ENCODE measurements around the gene BBS9.

Gene BBS9

DNA sequence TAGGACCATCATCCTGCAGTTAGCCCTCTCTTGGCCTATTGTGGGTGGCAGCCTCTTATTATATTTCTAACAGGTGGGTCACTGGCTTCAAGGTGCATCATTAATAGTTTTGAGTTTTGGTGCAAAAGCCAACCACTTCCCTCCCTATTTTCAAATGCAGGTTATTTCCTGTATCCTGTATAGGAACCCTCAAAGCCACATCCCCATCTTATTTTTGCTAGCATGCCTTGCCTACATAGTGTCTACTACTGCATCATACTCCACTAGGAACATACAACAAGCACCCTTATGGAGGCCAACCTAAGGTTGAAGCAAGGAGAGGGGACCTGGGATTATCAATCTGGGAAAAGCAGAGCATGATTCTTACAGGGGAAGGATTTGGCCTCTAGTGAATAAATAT lies 264.4 kb downstream of the BBS9 start:
- Histone ChIP-seq H3K79me2 (ENCODE audit: insufficient read depth, low read length) (no peaks in the 10 kb centered on the region), H2AFZ (ENCODE audit: low read depth, low read length, severe bottlenecking) (no peak overlapping the region), H3K4me2 (ENCODE audit: low read depth, low read length, poor library complexity, severe bottlenecking) (no peak overlapping the region), H3K9me3 (ENCODE audit: insufficient read depth, low read length) (no peaks in the 10 kb centered on the region), H3K36me3 (ENCODE audit: low read length) (no peaks in the 10 kb centered on the region), H3K4me3 (ENCODE audit: insufficient read depth, low read length, poor library complexity, severe bottlenecking) (no peak overlapping the region), H4K20me1 (ENCODE audit: low read depth, low read length) (no peaks in the 10 kb centered on the region), H3K9ac (ENCODE audit: low read length) (no peak overlapping the region), H3K9me2 (replicated peaks; ENCODE audit: insufficient read depth, low read length) (no peaks in the 10 kb centered on the region), H3K27me3 (ENCODE audit: low read length) (no peaks in the 10 kb centered on the region), H3F3A (ENCODE audit: insufficient read depth) (no peaks in the 10 kb centered on the region), H3K27ac (ENCODE audit: low read depth, low read length) (no peak overlapping the region)
- TF ChIP-seq EZH2phosphoT487 (conservative IDR thresholded peaks at IDR 0.05; ENCODE audit: low read length) (no peak), CTCF (IDR thresholded peaks at IDR 0.05; ENCODE audit: insufficient read depth, low read length, poor library complexity, severe bottlenecking) (no peak)

- no peaks in the 10 kb centered on the region for H3K9me2 ChIP-seq (replicated peaks; ENCODE audit: insufficient read depth, low read length)
- H3F3A ChIP-seq (ENCODE audit: insufficient read depth) = no peaks in the 10 kb centered on the region
- TF ChIP-seq EZH2phosphoT487 (conservative IDR thresholded peaks at IDR 0.05; ENCODE audit: low read length) (no peak), CTCF (IDR thresholded peaks at IDR 0.05; ENCODE audit: insufficient read depth, low read length, poor library complexity, severe bottlenecking) (no peak)
- H3K27ac ChIP-seq (ENCODE audit: low read depth, low read length) = no peak overlapping the region
- H2AFZ ChIP-seq (ENCODE audit: low read depth, low read length, severe bottlenecking) = no peak overlapping the region
- H3K9me3 ChIP-seq (ENCODE audit: insufficient read depth, low read length) = no peaks in the 10 kb centered on the region
- no peak overlapping the region for H3K4me3 ChIP-seq (ENCODE audit: insufficient read depth, low read length, poor library complexity, severe bottlenecking)
- H3K4me2 ChIP-seq (ENCODE audit: low read depth, low read length, poor library complexity, severe bottlenecking) = no peak overlapping the region
- no peaks in the 10 kb centered on the region for H3K36me3 ChIP-seq (ENCODE audit: low read length)
- H4K20me1 ChIP-seq (ENCODE audit: low read depth, low read length) = no peaks in the 10 kb centered on the region
- H3K79me2 ChIP-seq (ENCODE audit: insufficient read depth, low read length) = no peaks in the 10 kb centered on the region
- H3K9ac ChIP-seq (ENCODE audit: low read length) = no peak overlapping the region
- no peaks in the 10 kb centered on the region for H3K27me3 ChIP-seq (ENCODE audit: low read length)
Measured at GRCh38 chr7:33395340-33395739, 266.0 kb downstream of the BBS9 start.

- no peak overlapping the region for H3K4me2 ChIP-seq (ENCODE audit: low read depth, low read length, poor library complexity, severe bottlenecking)
- H3K9me3 ChIP-seq (ENCODE audit: insufficient read depth, low read length) = no peaks in the 10 kb centered on the region
- no peaks in the 10 kb centered on the region for H3F3A ChIP-seq (ENCODE audit: insufficient read depth)
- no peak overlapping the region for H3K9ac ChIP-seq (ENCODE audit: low read length)
- no peaks in the 10 kb centered on the region for H4K20me1 ChIP-seq (ENCODE audit: low read depth, low read length)
- H3K4me3 ChIP-seq (ENCODE audit: insufficient read depth, low read length, poor library complexity, severe bottlenecking) = no peak overlapping the region
- no peaks in the 10 kb centered on the region for H3K36me3 ChIP-seq (ENCODE audit: low read length)
- TF ChIP-seq EZH2phosphoT487 (conservative IDR thresholded peaks at IDR 0.05; ENCODE audit: low read length) (no peak), CTCF (IDR thresholded peaks at IDR 0.05; ENCODE audit: insufficient read depth, low read length, poor library complexity, severe bottlenecking) (no peak)
- H3K27me3 ChIP-seq (ENCODE audit: low read length) = no peaks in the 10 kb centered on the region
- no peaks in the 10 kb centered on the region for H3K79me2 ChIP-seq (ENCODE audit: insufficient read depth, low read length)
- no peak overlapping the region for H3K27ac ChIP-seq (ENCODE audit: low read depth, low read length)
- H3K9me2 ChIP-seq (replicated peaks; ENCODE audit: insufficient read depth, low read length) = no peaks in the 10 kb centered on the region
- H2AFZ ChIP-seq (ENCODE audit: low read depth, low read length, severe bottlenecking) = no peak overlapping the region
Measured at GRCh38 chr7:33399528-33400213, 270.3 kb downstream of the BBS9 start.

All from SU-DHL-6 (cell line).